ENCODE measurements around the gene MACROD2.

DNA sequence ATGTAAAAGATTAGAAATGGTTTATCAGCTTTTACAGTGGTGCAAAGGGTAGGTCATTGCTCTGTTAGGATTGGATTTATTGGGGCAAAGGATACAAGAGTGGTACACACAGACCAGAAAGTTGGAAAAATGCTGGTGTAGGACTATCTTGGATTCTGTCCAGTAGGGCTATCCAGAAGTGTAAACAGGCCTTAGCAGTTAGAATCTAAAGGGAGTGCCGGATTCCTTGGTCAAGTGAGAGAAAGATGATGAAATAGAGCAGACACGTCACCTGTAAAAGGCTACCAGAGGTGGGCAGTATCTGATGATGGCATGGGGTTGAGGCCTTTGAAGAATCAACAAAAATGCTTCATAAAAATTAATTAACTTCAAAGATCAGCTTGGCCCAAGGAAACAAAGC lies 1602.0 kb downstream of the MACROD2 start:
- TF ChIP-seq, protein P1, sequence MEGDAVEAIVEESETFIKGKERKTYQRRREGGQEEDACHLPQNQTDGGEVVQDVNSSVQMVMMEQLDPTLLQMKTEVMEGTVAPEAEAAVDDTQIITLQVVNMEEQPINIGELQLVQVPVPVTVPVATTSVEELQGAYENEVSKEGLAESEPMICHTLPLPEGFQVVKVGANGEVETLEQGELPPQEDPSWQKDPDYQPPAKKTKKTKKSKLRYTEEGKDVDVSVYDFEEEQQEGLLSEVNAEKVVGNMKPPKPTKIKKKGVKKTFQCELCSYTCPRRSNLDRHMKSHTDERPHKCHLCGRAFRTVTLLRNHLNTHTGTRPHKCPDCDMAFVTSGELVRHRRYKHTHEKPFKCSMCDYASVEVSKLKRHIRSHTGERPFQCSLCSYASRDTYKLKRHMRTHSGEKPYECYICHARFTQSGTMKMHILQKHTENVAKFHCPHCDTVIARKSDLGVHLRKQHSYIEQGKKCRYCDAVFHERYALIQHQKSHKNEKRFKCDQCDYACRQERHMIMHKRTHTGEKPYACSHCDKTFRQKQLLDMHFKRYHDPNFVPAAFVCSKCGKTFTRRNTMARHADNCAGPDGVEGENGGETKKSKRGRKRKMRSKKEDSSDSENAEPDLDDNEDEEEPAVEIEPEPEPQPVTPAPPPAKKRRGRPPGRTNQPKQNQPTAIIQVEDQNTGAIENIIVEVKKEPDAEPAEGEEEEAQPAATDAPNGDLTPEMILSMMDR (conservative IDR thresholded peaks at IDR 0.05), result no peak
- TF ChIP-seq ZFX (IDR thresholded peaks at IDR 0.05), result no peak
